IPS-15b (cell line): ENCODE measurements around the gene MLN.

Experiments used
- H3K27me3 ChIP-seq: one replicate; pipeline ENCODE4 v1.6.1; 2013; ENCODE audit warnings: low read length; ENCODE audit not compliant: control insufficient read depth, insufficient read depth
- H3K36me3 ChIP-seq: one replicate; pipeline ENCODE4 v1.6.1; 2013; ENCODE audit warnings: low read length; ENCODE audit not compliant: control insufficient read depth, insufficient read depth
- H3K4me1 ChIP-seq: one replicate; pipeline ENCODE4 v1.6.1; 2013; ENCODE audit warnings: mild to moderate bottlenecking, low read length; ENCODE audit not compliant: control insufficient read depth, insufficient read depth
- H3K4me3 ChIP-seq: one replicate; pipeline ENCODE4 v1.5.1; 2013; ENCODE audit warnings: low read depth, low read length
- H3K9ac ChIP-seq: one replicate; pipeline ENCODE4 v1.6.1; 2013; ENCODE audit warnings: low read depth, mild to moderate bottlenecking, low read length
- H3K9me3 ChIP-seq: one replicate; pipeline ENCODE4 v1.6.1; 2013; ENCODE audit warnings: mild to moderate bottlenecking, low read length; ENCODE audit not compliant: control insufficient read depth, insufficient read depth

The MLN gene

GRCh38 chr6:33751771-33752645 is 51.8 kb downstream of the MLN start:
- H3K27me3 ChIP-seq: no peaks in the 10 kb centered on the region
- no peak overlapping the region for H3K4me3 ChIP-seq
- no peaks in the 10 kb centered on the region for H3K9me3 ChIP-seq
- no peaks in the 10 kb centered on the region for H3K36me3 ChIP-seq
- no peaks in the 10 kb centered on the region for H3K4me1 ChIP-seq
- no peak overlapping the region for H3K9ac ChIP-seq

GRCh38 chr6:33750244-33750991 is 53.4 kb downstream of the MLN start:
- peaks cover 6% of the 10 kb centered on the region for H3K4me1 ChIP-seq

GRCh38 chr6:33749401-33749800 is 54.4 kb downstream of the MLN start:
- H3K9me3 ChIP-seq: no peaks in the 10 kb centered on the region
- no peaks in the 10 kb centered on the region for H3K36me3 ChIP-seq
- no peak overlapping the region for H3K9ac ChIP-seq
- no peaks in the 10 kb centered on the region for H3K27me3 ChIP-seq
- H3K4me1 ChIP-seq: peaks cover 7% of the 10 kb centered on the region
- H3K4me3 ChIP-seq: no peak overlapping the region

More at GRCh38 chr6:33750244-33750991, 53.4 kb downstream of the MLN start:
- H3K9ac ChIP-seq: no peak overlapping the region
- H3K4me3 ChIP-seq: no peak overlapping the region
- H3K36me3 ChIP-seq: no peaks in the 10 kb centered on the region
- no peaks in the 10 kb centered on the region for H3K27me3 ChIP-seq
- H3K9me3 ChIP-seq: no peaks in the 10 kb centered on the region

GRCh38 chr6:33748841-33749240 is 55.0 kb downstream of the MLN start:
- H3K4me3 ChIP-seq: no peak overlapping the region
- no peaks in the 10 kb centered on the region for H3K9me3 ChIP-seq
- no peaks in the 10 kb centered on the region for H3K27me3 ChIP-seq
- H3K9ac ChIP-seq: no peak overlapping the region
- no peaks in the 10 kb centered on the region for H3K36me3 ChIP-seq
- H3K4me1 ChIP-seq: peaks cover 11% of the 10 kb centered on the region

- H3K4me3 ChIP-seq: no peak overlapping the region
- peaks cover 11% of the 10 kb centered on the region for H3K4me1 ChIP-seq
- H3K9ac ChIP-seq: no peak overlapping the region
- H3K27me3 ChIP-seq: no peaks in the 10 kb centered on the region
- no peaks in the 10 kb centered on the region for H3K9me3 ChIP-seq
- H3K36me3 ChIP-seq: no peaks in the 10 kb centered on the region
Measured at GRCh38 chr6:33747823-33748222, 56.0 kb downstream of the MLN start.

GRCh38 chr6:33746651-33747100 is 57.1 kb downstream of the MLN start, which contains the start of gene IP6K3:
TSS of gene IP6K3 (minus strand) at chr6:33746905. CDS start at chr6:33735476, 11,429 bp downstream.
- H3K9me3 ChIP-seq: no peaks in the 10 kb centered on the region
- no peak within 1 kb of the TSS for H3K4me3 ChIP-seq
- H3K27me3 ChIP-seq: no peaks in the 10 kb centered on the region
- H3K4me1 ChIP-seq: peaks cover 11% of the 10 kb centered on the region
- H3K9ac ChIP-seq: no peak within 1 kb of the TSS
- H3K36me3 ChIP-seq: no peaks in the 10 kb centered on the region

GRCh38 chr6:33746036-33746600 is 57.7 kb downstream of the MLN start:
- Histone ChIP-seq H3K27me3 (no peaks in the 10 kb centered on the region), H3K9me3 (no peaks in the 10 kb centered on the region), H3K9ac (no peak overlapping the region), H3K4me1 (peaks cover 11% of the 10 kb centered on the region), H3K4me3 (no peak overlapping the region), H3K36me3 (no peaks in the 10 kb centered on the region)

- no peaks in the 10 kb centered on the region for H3K9me3 ChIP-seq
- H3K27me3 ChIP-seq: no peaks in the 10 kb centered on the region
- H3K36me3 ChIP-seq: no peaks in the 10 kb centered on the region
- H3K9ac ChIP-seq: no peak overlapping the region
- no peak overlapping the region for H3K4me3 ChIP-seq
- H3K4me1 ChIP-seq: peaks cover 11% of the 10 kb centered on the region
Measured at GRCh38 chr6:33745548-33745947, 58.3 kb downstream of the MLN start.

GRCh38 chr6:33744895-33745546 is 58.8 kb downstream of the MLN start:
- no peak overlapping the region for H3K9ac ChIP-seq
- H3K9me3 ChIP-seq: no peaks in the 10 kb centered on the region
- H3K27me3 ChIP-seq: no peaks in the 10 kb centered on the region
- H3K4me1 ChIP-seq: peaks cover 11% of the 10 kb centered on the region
- no peak overlapping the region for H3K4me3 ChIP-seq
- no peaks in the 10 kb centered on the region for H3K36me3 ChIP-seq
